AG10803 (cell line): Measurements from ENCODE around the gene DYNC1LI2.

ENCODE experiments used
- DNase-seq: peaks from one replicate; pipeline ENCODE4 v3.0.0; 2010; ENCODE audit warnings: low read depth
- H3K4me3 ChIP-seq: 2 replicates; pipeline ENCODE4 v1.5.1; 2011; ENCODE audit warnings: mild to moderate bottlenecking, low read length, control low read depth
- CTCF ChIP-seq: conservative IDR thresholded peaks from 2 replicates; pipeline ENCODE4 v1.5.1; 2011; ENCODE audit warnings: mild to moderate bottlenecking, low read length, control low read depth, inconsistent platforms

The DYNC1LI2 gene

GRCh38 chr16:66751992-66752322 is 548 bp upstream of the DYNC1LI2 start:
- no peak for DNase-seq
- no peak for TF ChIP-seq CTCF
- peak overlapping the region; percentile 52 for H3K4me3 ChIP-seq

GRCh38 chr16:66751053-66751302 is 431 bp downstream of the DYNC1LI2 start:
- no peak for TF ChIP-seq CTCF
- H3K4me3 ChIP-seq = peak overlapping the region; percentile 94
- DNase-seq = no peak

DNA sequence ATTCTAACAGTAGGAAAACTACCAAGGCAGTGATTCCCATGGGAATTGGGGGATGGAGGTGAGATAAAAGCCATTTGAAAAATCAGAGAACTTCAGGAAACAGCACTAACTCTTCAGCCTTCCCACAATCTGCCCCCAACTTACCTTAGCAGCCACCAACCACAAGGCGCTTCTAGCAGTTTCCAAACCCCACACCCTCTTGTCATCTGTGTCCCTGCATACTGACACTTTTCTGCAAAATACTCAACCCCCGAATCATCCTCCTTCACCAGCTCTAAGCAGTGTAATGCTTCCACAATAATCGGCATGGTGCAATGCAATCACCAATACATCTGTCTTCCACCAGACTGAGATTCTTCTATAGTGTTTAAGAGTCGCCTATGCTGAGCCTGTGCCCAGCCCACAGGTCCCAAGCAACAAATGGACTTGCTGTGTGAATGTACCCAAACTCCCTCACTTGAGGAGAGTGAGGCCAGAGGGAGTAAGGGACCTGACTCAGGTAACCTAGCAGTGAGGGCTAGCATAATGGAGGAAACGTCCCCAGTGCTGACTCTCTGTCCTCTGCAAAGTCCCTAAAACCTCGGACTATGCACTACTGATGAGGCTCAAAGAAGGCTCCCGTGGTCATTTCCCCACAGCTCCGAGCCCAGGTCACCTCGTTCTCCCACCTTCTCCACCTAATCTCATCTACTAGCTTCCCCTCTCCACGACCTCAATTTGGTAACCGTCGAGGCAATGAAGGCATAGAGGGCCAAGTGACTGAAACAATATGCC is 943 bp downstream of the DYNC1LI2 start:
- DNase-seq = peak; percentile 6
- peak overlapping the region; percentile 94 for H3K4me3 ChIP-seq
- no peak for TF ChIP-seq CTCF

DNA sequence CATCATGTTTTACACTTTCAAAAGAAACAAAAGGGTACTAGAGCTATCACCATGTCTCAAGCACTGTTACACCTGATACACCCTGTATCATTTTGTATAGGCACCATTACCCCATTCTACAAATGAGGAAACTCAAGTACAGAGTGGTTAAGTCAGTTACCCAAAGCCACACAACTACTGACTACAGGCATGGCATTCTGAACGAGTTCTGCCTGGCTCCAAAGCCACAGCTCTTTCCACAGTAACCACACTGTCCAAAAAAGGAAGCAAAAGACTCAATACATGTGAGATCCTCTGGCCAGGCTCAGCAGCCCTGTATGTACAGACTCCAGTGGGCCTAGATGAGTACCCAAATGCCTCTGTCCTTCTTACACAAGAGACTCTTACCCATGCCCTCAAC is 4.7 kb downstream of the DYNC1LI2 start:
- H3K4me3 ChIP-seq = no peak overlapping the region
- peak; percentile 66 for DNase-seq
- no peak for TF ChIP-seq CTCF

DNA sequence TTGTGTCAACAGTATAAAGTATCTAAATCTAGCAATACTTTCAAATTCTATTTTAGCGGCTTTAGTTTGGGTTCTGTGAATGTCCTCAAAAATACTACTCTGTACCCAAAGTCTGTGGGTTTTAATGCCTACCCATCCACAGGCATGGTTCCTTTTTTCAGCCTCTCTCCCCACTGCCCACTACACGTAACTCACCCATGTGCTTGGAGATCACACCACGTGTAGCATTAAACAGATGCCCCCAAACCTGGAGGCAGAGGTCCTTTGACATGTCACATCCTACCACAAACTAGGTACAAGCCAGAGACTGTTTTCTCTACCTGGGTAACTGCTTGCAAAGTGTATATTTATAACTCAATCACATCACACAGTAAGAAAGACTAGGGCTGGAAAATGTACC is 5.4 kb downstream of the DYNC1LI2 start:
- DNase-seq = no peak
- no peak for TF ChIP-seq CTCF
- no peak overlapping the region for H3K4me3 ChIP-seq

DNA sequence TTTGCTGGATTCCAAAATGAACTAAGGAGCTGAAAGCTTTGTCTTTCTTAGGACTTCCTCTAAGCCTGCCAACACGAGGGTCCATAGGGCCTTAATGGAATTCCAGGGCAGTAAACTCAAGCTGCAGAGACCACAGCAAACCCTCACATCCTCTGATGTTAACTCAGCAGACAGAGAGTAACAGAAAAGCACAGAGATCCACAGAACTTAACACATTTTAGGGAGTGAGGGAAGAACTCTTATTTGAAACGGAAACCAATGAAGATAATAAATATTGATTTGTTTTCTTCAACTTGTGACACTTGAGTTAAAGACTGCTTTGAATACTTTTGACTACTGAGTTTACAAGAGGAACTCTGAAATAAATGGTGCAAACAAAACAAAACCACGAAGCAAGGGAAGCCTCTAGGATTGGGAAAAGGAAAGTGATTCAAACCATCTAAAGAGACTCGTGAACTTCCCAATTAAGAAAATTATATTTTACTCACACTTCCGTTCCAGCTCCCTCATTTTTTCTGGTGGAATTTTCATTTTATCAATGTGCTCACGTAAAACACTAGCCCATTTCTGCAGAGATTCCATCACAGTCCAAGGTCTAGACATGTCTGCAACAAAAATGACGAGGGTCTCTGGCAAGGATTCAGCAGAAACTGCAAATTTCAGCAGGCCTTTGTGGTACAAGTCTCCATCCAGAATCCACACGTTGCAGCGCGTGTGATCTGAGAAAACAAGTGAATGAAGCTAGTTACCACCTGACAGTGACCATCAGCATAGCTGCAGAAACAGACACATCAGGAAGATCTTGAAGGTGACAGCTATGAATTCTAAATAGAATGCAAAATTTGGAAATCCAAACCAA is 9.2 kb downstream of the DYNC1LI2 start:
- H3K4me3 ChIP-seq = no peak overlapping the region; the same call in 1 of the 2 replicates
- TF ChIP-seq CTCF = no peak
- peak; percentile 29 for DNase-seq
